GM12878 (cell line): ENCODE results near the gene CCDC197. TPM values are rescaled to one million over a fixed set of nuclear protein-coding genes. Genes with fewer than 3 reads are reported as not detected.

Experiments used
- BRCA1 ChIP-seq: IDR thresholded peaks from 2 replicates; pipeline ENCODE4 v1.6.1; 2011; ENCODE audit warnings: low read depth, low read length, improper control_type of control experiment
- EZH2 ChIP-seq: IDR thresholded peaks from 2 replicates; pipeline ENCODE4 v1.6.1; 2012; ENCODE audit warnings: low read depth, mild to moderate bottlenecking, control low read depth, inconsistent platforms, low read length, borderline replicate concordance; ENCODE audit not compliant: control insufficient read depth
- IKZF1 ChIP-seq: fragments of 450-650 bp; conservative IDR thresholded peaks from 2 replicates; pipeline ENCODE4 v1.6.1; 2017; ENCODE audit warnings: antibody characterized with exemption, mild to moderate bottlenecking
- PAX5 ChIP-seq: IDR thresholded peaks from 2 replicates; pipeline ENCODE4 v1.6.1; 2011; ENCODE audit warnings: low read depth, low read length, borderline replicate concordance
- SMAD5 ChIP-seq: IDR thresholded peaks from 2 replicates; pipeline ENCODE4 v1.6.1; 2016; ENCODE audit warnings: antibody characterized with exemption, low read depth
- SMARCA5 ChIP-seq: fragments of 450-650 bp; IDR thresholded peaks from 2 replicates; pipeline ENCODE4 v1.6.1; 2017; ENCODE audit warnings: mild to moderate bottlenecking
- ZZZ3 ChIP-seq: IDR thresholded peaks from 2 replicates; pipeline ENCODE4 v1.6.1; 2011; ENCODE audit warnings: low read depth; ENCODE audit not compliant: control insufficient read depth, insufficient read length
- polyA plus RNA-seq, 11 experiments: library from polyadenylated mRNA; depleted of rRNA in 4 of 11; unstranded in 6 of 11; stranded (reverse) in 5 of 11; fragments of >200 nt; fragmentation: Nextera tagmentation in 4 of 11; fragmentation: Illumina TruSeq in 1 of 11; extraction: Ambion mirVana in 4 of 11; extraction: Trizol in 1 of 11; gene quantifications; 1 replicate in 1 of 11; 2 replicates in 10 of 11; pipeline versions ENCODE4 v1.2.1 to v1.2.3, GENCODE V29; 2011 to 2016; ENCODE audit warnings: inconsistent platforms in 2 of 11, missing spikeins in 2 of 11, low read depth in 1 of 11
- total RNA-seq, 4 experiments: library from RNA; depleted of rRNA in 3 of 4; stranded (reverse); fragments of >200 nt in 3 of 4; fragmentation: Illumina TruSeq in 1 of 4; extraction: Trizol in 1 of 4; gene quantifications; 2 replicates each; pipeline versions ENCODE4 v1.2.1 to v1.2.3, GENCODE V29; 2013 to 2021
- TF ChIP-seq, protein P1 (sequence below): fragments of 450-650 bp; formaldehyde crosslinking; IDR thresholded peaks from 2 replicates; pipeline ENCODE4 v1.4.0; 2020; ENCODE audit warnings: mild to moderate bottlenecking, moderate library complexity
- TF ChIP-seq, protein P2 (sequence below): fragments of 450-650 bp; conservative IDR thresholded peaks from 2 replicates; pipeline ENCODE4 v1.6.1; 2017; ENCODE audit warnings: mild to moderate bottlenecking, moderate library complexity
- TF ChIP-seq, protein P3 (sequence below): fragments of 450-650 bp; formaldehyde crosslinking; IDR thresholded peaks from 2 replicates; pipeline ENCODE4 v1.4.0; 2022; ENCODE audit warnings: mild to moderate bottlenecking, moderate library complexity
- TF ChIP-seq, protein P4 (sequence below): fragments of 150-350 bp; IDR thresholded peaks from 2 replicates; pipeline ENCODE4 v1.6.1; 2016; ENCODE audit warnings: low read depth, low read length
- TF ChIP-seq, protein P5 (sequence below): fragments of 450-650 bp; IDR thresholded peaks from 2 replicates; pipeline ENCODE4 v1.6.1; 2018; ENCODE audit warnings: mild to moderate bottlenecking, low read depth, moderate library complexity; ENCODE audit not compliant: partially characterized antibody
- TF ChIP-seq, protein P6 (sequence below): IDR thresholded peaks from 2 replicates; pipeline ENCODE4 v1.6.1; 2012; ENCODE audit warnings: low read depth, low read length, improper control_type of control experiment

The CCDC197 gene
- total and polyA plus RNA-seq, 10 of the 15 experiments (the other 5 are each of a cell fraction or from before 2014, with no cell fraction given) = 0.12 TPM; not detected in 9

DNA sequence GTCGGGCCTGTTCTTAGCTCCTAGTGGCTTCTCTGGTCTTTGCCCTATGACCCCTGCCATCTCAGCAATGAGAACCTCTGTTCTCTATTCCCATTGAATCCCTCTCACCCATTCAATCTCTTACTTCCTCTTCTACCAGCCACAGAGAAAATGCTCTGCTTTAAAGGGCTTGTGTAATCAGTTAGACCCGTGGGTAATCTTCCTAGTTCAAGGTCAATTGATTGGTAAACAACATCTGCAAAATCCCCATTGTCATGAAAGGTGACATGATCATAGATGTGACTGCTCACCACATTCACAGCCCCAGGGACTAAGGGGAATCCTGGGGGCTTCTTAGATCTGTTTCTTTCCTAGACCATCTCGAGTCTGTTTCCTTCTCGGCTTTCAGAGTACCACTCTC is 7.2 kb upstream of the CCDC197 start (continued):
- TF ChIP-seq, protein P1, sequence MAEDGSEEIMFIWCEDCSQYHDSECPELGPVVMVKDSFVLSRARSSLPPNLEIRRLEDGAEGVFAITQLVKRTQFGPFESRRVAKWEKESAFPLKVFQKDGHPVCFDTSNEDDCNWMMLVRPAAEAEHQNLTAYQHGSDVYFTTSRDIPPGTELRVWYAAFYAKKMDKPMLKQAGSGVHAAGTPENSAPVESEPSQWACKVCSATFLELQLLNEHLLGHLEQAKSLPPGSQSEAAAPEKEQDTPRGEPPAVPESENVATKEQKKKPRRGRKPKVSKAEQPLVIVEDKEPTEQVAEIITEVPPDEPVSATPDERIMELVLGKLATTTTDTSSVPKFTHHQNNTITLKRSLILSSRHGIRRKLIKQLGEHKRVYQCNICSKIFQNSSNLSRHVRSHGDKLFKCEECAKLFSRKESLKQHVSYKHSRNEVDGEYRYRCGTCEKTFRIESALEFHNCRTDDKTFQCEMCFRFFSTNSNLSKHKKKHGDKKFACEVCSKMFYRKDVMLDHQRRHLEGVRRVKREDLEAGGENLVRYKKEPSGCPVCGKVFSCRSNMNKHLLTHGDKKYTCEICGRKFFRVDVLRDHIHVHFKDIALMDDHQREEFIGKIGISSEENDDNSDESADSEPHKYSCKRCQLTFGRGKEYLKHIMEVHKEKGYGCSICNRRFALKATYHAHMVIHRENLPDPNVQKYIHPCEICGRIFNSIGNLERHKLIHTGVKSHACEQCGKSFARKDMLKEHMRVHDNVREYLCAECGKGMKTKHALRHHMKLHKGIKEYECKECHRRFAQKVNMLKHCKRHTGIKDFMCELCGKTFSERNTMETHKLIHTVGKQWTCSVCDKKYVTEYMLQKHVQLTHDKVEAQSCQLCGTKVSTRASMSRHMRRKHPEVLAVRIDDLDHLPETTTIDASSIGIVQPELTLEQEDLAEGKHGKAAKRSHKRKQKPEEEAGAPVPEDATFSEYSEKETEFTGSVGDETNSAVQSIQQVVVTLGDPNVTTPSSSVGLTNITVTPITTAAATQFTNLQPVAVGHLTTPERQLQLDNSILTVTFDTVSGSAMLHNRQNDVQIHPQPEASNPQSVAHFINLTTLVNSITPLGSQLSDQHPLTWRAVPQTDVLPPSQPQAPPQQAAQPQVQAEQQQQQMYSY = no peak
- TF ChIP-seq, protein P2, sequence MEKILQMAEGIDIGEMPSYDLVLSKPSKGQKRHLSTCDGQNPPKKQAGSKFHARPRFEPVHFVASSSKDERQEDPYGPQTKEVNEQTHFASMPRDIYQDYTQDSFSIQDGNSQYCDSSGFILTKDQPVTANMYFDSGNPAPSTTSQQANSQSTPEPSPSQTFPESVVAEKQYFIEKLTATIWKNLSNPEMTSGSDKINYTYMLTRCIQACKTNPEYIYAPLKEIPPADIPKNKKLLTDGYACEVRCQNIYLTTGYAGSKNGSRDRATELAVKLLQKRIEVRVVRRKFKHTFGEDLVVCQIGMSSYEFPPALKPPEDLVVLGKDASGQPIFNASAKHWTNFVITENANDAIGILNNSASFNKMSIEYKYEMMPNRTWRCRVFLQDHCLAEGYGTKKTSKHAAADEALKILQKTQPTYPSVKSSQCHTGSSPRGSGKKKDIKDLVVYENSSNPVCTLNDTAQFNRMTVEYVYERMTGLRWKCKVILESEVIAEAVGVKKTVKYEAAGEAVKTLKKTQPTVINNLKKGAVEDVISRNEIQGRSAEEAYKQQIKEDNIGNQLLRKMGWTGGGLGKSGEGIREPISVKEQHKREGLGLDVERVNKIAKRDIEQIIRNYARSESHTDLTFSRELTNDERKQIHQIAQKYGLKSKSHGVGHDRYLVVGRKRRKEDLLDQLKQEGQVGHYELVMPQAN = no peak
- TF ChIP-seq SMARCA5 (no peak), BRCA1 (no peak), SMAD5 (no peak), ZZZ3 (no peak), PAX5 (peak; percentile 39; the same call in 1 of the 2 replicates), IKZF1 (peak; percentile 88), EZH2 (no peak)
- TF ChIP-seq, protein P3, sequence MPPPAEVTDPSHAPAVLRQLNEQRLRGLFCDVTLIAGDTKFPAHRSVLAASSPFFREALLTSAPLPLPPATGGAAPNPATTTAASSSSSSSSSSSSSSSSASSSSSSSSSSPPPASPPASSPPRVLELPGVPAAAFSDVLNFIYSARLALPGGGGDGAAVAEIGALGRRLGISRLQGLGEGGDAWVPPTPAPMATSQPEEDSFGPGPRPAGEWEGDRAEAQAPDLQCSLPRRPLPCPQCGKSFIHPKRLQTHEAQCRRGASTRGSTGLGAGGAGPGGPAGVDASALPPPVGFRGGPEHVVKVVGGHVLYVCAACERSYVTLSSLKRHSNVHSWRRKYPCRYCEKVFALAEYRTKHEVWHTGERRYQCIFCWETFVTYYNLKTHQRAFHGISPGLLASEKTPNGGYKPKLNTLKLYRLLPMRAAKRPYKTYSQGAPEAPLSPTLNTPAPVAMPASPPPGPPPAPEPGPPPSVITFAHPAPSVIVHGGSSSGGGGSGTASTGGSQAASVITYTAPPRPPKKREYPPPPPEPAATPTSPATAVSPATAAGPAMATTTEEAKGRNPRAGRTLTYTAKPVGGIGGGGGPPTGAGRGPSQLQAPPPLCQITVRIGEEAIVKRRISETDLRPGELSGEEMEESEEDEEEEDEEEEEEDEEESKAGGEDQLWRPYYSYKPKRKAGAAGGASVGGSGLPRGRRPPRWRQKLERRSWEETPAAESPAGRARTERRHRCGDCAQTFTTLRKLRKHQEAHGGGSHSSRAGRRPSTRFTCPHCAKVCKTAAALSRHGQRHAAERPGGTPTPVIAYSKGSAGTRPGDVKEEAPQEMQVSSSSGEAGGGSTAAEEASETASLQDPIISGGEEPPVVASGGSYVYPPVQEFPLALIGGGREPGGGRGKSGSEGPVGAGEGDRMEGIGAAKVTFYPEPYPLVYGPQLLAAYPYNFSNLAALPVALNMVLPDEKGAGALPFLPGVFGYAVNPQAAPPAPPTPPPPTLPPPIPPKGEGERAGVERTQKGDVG (CRISPR knock-in tag) = no peak
- TF ChIP-seq, protein P4, sequence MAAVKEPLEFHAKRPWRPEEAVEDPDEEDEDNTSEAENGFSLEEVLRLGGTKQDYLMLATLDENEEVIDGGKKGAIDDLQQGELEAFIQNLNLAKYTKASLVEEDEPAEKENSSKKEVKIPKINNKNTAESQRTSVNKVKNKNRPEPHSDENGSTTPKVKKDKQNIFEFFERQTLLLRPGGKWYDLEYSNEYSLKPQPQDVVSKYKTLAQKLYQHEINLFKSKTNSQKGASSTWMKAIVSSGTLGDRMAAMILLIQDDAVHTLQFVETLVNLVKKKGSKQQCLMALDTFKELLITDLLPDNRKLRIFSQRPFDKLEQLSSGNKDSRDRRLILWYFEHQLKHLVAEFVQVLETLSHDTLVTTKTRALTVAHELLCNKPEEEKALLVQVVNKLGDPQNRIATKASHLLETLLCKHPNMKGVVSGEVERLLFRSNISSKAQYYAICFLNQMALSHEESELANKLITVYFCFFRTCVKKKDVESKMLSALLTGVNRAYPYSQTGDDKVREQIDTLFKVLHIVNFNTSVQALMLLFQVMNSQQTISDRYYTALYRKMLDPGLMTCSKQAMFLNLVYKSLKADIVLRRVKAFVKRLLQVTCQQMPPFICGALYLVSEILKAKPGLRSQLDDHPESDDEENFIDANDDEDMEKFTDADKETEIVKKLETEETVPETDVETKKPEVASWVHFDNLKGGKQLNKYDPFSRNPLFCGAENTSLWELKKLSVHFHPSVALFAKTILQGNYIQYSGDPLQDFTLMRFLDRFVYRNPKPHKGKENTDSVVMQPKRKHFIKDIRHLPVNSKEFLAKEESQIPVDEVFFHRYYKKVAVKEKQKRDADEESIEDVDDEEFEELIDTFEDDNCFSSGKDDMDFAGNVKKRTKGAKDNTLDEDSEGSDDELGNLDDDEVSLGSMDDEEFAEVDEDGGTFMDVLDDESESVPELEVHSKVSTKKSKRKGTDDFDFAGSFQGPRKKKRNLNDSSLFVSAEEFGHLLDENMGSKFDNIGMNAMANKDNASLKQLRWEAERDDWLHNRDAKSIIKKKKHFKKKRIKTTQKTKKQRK = no peak
- TF ChIP-seq, protein P5, sequence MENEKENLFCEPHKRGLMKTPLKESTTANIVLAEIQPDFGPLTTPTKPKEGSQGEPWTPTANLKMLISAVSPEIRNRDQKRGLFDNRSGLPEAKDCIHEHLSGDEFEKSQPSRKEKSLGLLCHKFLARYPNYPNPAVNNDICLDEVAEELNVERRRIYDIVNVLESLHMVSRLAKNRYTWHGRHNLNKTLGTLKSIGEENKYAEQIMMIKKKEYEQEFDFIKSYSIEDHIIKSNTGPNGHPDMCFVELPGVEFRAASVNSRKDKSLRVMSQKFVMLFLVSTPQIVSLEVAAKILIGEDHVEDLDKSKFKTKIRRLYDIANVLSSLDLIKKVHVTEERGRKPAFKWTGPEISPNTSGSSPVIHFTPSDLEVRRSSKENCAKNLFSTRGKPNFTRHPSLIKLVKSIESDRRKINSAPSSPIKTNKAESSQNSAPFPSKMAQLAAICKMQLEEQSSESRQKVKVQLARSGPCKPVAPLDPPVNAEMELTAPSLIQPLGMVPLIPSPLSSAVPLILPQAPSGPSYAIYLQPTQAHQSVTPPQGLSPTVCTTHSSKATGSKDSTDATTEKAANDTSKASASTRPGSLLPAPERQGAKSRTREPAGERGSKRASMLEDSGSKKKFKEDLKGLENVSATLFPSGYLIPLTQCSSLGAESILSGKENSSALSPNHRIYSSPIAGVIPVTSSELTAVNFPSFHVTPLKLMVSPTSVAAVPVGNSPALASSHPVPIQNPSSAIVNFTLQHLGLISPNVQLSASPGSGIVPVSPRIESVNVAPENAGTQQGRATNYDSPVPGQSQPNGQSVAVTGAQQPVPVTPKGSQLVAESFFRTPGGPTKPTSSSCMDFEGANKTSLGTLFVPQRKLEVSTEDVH = no peak
- TF ChIP-seq, protein P6, sequence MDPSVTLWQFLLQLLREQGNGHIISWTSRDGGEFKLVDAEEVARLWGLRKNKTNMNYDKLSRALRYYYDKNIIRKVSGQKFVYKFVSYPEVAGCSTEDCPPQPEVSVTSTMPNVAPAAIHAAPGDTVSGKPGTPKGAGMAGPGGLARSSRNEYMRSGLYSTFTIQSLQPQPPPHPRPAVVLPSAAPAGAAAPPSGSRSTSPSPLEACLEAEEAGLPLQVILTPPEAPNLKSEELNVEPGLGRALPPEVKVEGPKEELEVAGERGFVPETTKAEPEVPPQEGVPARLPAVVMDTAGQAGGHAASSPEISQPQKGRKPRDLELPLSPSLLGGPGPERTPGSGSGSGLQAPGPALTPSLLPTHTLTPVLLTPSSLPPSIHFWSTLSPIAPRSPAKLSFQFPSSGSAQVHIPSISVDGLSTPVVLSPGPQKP = no peak
